ENCODE data around the gene PSG5.
"Not testable (repeated sequence)": the region's sequence is repeated elsewhere in the genome, so short reads cannot be mapped to it uniquely, and the experiment has no call there.

PSG5 gene

GRCh38 chr19:43181869-43182771 lies 4.2 kb downstream of the PSG5 start:
- not testable (repeated sequence) for DNase-seq

DNA sequence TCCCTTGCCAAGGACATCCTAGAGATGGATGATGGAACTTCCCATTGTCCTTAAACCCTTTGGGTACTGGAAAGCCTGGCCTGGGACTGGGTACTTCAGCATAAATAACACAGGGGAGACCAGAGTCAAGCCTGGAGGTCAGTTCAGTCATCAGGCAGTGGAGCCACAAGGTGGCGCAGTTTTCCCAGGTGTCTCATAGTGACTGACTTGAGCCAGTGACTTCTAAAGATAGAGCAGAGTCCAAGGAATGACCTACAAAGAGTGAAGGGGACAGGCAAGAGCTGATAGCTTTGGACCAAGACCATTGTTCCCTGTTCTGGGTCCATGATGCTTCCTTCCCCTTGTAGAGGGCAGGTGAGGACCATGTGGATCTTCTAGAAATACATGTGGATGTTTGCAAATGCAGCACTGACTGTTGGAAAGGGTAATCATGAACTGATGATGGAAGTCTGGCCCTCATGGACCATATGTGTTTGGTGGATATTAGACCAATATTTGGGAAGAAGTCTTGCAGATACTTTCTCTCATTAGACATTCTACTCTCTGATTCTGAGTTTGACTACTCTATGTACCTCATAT lies 6.7 kb downstream of the PSG5 start:
- DNase-seq = not testable (repeated sequence)

- not testable (repeated sequence) for DNase-seq
Observed at GRCh38 chr19:43178577-43178976, 7.8 kb downstream of the PSG5 start.

DNA sequence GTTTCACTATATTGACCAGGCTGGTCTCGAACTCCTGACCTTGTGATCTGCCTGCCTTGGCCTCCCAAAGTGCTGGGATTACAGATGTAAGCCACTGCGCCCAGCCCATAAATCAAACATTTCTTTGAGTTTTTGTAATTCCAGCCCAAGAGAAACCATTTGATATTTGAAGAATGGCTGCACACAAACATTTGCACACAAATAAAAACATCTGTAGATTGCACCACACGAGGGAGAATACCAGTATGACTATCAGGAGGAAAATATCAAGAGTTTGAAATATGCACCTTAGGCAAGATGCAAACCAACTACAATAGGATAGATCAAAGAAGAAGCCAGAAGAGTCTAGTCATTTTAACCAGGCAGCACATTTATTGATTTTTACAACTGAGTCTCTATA lies 20.4 kb downstream of the PSG5 start:
- not testable (repeated sequence) for DNase-seq

DNA sequence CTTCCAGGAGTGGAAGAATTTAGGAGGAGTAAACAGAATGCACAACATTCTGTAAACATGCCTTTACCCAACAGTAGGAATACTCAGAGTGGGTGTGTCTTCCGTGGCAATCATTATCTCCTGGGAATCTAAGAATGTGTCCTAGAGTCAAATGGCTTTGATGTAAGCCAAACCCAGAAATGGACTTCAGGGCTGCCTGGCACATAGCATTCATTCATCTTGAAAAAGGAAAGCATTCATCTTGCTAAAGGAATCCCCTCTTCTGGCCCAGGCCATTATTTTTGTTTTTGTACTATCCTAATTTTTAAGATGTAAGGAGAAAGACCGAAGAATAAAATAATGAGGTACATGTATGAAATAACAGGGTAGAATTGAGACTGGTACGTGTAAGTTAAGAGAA lies 23.2 kb downstream of the PSG5 start:
- DNase-seq = not testable (repeated sequence)

DNA sequence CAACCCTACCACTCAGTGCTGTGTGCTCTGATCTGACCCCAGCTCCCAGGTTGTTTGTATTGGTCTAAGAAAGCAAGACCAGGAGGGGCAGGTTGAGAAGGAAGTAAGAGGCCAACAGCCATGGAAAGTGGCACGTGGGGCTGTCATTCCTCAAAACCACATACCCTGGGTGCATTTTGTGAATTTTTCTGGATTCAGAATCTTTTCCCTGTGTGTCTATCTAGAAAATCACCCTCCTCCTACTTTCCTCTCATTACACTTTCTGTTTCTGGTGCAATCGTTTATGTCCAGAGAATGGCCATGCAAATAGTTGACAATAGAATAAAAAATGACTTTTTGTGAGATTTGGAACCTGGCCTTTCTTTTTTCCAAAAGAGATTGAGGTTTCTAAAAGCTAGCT lies 24.1 kb downstream of the PSG5 start:
- not testable (repeated sequence) for DNase-seq

DNA sequence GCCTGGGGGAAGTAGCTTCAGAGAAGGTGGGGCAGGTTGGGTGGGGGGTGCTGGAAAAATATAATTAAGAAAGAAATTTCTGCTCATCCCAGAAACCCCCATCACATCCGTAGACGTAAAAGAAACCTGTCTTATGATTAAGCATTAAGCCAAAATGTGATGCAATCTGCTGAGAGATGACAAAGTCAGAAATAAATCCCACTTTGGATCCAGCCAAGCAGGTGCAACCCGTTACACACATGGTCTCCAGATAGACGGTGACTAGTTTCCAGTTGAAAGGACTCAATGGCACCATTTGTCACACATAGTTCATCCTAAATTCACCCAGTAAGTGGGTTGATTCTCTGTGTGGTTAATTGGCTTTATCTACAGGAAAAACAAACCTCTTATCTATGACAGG lies 34.1 kb downstream of the PSG5 start:
- no peak for DNase-seq

DNA sequence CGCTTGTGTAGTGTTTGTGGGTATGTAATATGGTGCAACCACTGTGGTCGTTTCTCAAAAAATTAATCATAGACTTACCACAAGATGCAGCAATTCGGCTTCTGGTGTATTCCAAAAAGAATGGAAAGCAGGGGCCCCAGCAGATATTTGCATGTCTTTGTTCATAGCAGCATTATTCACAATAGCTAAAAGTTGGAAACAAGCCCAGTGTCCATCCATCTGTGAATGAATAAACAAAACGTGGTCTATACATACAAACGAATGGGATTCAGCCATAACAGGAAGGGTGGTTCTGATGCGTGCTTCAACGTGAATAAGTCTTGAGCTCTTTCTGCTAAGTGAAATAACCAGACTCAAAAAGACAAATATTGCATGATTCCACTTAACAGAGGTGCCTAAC lies 36.5 kb downstream of the PSG5 start:
- DNase-seq = peak; percentile 55

GRCh38 chr19:43148233-43148632 lies 38.1 kb downstream of the PSG5 start:
- no peak for DNase-seq

DNA sequence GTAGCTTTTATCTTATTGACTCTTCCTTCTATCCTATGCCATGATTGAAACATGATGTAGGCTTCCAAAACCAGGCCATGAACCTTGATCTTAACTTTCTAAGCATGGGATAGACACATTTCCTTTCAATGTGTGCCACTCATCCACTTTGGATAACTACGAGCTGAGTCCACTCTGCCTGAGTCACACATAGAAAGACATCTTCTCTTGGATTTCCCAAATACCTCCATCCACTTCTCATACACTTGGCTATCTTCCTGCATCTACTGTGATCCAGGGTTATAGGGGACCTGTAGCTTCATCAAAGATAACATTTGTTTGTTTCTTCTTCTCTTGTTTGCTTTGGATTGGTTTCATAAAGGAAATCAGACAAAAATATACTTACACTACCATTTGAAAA lies 44.6 kb downstream of the PSG5 start:
- DNase-seq = not testable (repeated sequence)

DNA sequence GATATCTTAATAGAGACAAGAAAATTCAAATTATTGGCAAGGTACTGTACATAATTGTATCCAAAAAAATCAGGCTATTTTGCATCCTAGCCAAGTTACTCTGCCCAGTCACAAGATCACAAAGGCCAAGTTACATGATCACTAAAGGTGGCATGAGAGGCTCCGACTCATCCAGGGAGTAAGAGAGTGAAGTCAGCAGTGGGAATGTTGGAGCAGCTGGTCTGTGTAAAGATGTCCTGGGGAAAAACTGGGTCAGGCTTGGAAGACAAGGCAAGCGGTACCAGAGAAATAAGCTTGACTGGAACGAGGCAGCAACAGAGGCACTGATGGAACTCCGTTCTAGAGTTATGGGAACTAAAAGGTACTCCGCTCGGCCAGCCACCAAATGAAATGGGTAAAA lies 53.6 kb downstream of the PSG5 start:
- DNase-seq = no peak

DNA sequence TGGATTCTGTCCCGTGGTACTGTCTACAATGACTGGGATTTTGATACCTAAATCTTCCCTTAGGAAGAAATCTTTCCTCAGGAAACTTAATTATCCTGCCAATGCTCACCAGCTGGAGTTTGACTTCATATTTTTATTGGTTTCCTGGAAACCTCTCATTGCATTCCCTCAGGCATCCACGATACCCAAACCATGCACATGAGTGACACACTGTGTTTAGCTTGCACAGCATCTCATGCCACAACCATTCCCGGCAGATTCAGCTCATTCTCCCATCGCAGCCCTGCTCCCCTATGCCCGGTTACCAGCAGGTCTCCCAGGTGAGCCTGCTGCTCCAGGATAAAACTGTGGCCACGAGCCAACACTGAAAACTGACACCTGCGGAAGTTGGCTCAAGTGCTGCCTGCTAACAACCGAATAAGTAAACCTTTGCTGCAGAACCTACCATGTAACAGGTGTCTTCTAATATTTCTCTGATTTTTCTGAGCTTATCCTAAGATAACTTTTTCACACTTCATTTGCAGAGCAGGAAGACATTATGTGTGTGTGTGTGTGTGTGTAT lies 55.0 kb downstream of the PSG5 start:
- DNase-seq = peak; percentile 27

GRCh38 chr19:43129197-43129596 lies 57.1 kb downstream of the PSG5 start:
- not testable (repeated sequence) for DNase-seq

GRCh38 chr19:43127336-43127735 lies 59.0 kb downstream of the PSG5 start:
- not testable (repeated sequence) for DNase-seq

DNA sequence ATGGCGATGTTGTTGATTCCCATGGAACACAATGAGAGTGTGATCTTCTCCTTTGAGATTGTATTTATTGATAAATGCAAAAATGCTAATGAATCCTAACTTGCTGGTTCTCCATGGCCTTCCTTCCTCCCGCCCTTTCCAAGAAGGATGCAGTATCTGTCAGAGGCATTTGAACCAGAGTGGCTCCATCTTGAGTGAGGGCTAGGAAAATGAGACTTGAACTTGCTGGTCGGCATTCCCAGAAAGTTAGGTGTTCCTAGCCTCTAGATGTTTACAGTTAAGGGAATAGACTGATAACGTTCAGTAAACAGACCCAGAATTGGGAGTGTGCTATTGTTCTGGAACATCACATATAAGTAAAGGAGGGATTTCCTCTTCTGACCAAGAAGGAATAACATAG lies 59.6 kb downstream of the PSG5 start:
- no peak for DNase-seq

DNA sequence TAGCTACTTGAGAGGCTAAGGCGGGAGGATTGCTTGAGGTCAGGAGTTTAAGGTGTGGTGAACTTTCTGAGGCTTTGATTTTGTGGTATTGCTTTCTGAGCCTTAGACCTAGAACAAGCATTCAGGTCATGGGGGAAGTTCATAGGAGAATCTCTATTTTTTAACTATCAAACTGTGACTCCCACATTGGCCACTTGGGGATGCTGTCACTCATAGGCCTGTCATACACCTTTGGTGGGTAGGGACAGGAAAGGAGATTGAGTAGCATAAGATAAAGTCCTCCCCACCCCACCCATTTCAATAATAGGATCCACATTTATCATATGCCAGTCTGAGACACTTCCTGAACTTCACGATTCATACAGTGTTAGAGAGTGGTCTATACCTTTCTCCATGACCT lies 62.0 kb downstream of the PSG5 start:
- no peak for DNase-seq

- DNase-seq = not testable (repeated sequence)
Observed at GRCh38 chr19:43120433-43121026, 65.8 kb downstream of the PSG5 start.

DNA sequence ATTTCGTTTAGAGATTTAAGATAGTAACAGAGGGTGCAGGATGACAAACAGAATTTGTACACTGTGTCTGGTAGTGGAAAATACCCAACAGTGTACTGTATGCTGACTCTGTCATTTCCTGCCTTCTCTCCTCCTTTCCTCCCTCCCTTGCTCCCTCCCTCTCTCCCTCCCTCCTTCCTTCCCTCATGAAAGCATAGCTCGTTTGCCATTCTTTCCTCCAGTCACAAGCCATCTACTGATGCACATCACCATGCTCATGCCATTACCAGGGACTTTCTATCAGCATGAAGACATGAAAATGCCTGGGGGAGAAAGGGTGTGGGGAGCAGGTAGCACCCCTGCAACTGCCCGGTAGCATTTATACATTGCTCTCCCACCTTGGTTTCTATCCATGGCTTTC lies 66.8 kb downstream of the PSG5 start:
- not testable (repeated sequence) for DNase-seq
